Ovary (tissue), 3 donors: Measurements from ENCODE around the gene NFKBIA.

ENCODE experiments used
- CTCF ChIP-seq, 3 donors: fragments of 450-650 bp in 2 of 3; fragments of 200-600 bp in 1 of 3; IDR thresholded peaks; one replicate each; pipeline versions ENCODE4 v1.5.1 to v1.8.0; 2016 to 2022; ENCODE audit warnings: antibody characterized with exemption in 3 of 3, mild to moderate bottlenecking in 1 of 3
- POLR2A ChIP-seq: fragments of 450-650 bp; IDR thresholded peaks from one replicate; pipeline ENCODE4 v1.6.1; 2017; ENCODE audit warnings: antibody characterized with exemption, mild to moderate bottlenecking, moderate library complexity
- donor health status: DM: no; HTN: no; CAD: no.

GRCh38 chr14:35418093-35418492 is 13.5 kb upstream of the NFKBIA start:
- TF ChIP-seq CTCF (IDR thresholded peaks at IDR 0.05) (no peak), POLR2A (no peak)
